Vagina (tissue), 2 donors: ENCODE results near the gene UNK.

Experiments used
- CTCF ChIP-seq, 3 experiments: fragments of 450-650 bp in 2 of 3; fragments of 200-600 bp in 1 of 3; sonication (generic) in 1 of 3; IDR thresholded peaks; one replicate each; pipeline ENCODE4 v1.5.1; 2017 to 2019; ENCODE audit warnings: antibody characterized with exemption in 3 of 3, mild to moderate bottlenecking in 2 of 3, moderate library complexity in 2 of 3
- POLR2AphosphoS5 ChIP-seq, 2 donors: sonication (generic); formaldehyde crosslinking; IDR thresholded peaks; one replicate each; pipeline ENCODE4 v1.9.0; 2017; ENCODE audit warnings: antibody characterized with exemption in 2 of 2, mild to moderate bottlenecking in 2 of 2, low read depth in 1 of 2; ENCODE audit not compliant: insufficient read depth in 1 of 2

GRCh38 chr17:75809631-75810111, 25.1 kb downstream of the UNK start:
- TF ChIP-seq CTCF (IDR thresholded peaks at IDR 0.05) (no peak), POLR2AphosphoS5 (IDR thresholded peaks at IDR 0.05; ENCODE audit: insufficient read depth in 1 of 2, low read depth in 1 of 2) (peak in 1 of 2 donors; percentile 11)
